ENCODE results near the gene ATP1B3.
"Not testable (repeated sequence)": the region's sequence is repeated elsewhere in the genome, so short reads cannot be mapped to it uniquely, and the experiment has no call there.

Gene ATP1B3

DNA sequence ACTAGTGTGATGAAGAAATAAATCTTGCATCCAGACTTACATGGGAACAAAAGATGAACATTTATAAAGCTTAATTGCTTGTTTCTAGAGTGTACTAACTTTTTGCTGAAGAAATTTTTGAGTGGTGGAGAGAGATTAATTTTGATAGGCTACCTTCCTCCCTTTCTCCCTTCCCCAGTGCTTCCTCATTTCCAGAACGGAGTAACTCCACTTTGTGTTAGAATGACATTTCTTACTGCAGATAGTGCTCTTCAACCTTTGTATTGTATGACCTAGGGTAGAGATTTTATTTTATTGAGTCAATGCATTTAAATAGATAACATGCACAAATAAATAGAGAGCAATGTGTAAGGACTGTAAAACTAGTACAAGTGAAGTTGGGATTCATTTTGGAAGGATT is 1.9 kb downstream of the ATP1B3 start:
- no peak for DNase-seq
- ChIA-PET CTCF (interaction anchor here (0.9 to 2.7 kb wide), 4 partner anchors 16 to 140 kb away, joined by 3 to 8 read pairs (median 6); no protein-coding TSS in a partner anchor), POLR2A (no interaction called here)
- Histone ChIP-seq H3K4me3 (ENCODE audit: control insufficient read depth in 1 of 7, extremely low read depth in 1 of 7, insufficient read depth in 4 of 7, low read depth in 2 of 7, low read length in 6 of 7) (peak overlapping the region in 4 of 7 experiments; percentile 63 to 91 (median 81)), H3K9me3 (ENCODE audit: control extremely low read depth in 1 of 5, control insufficient read depth in 4 of 5, insufficient read depth in 2 of 5, low read depth in 1 of 5, low read length in 4 of 5) (no peaks in the 10 kb centered on the region), H3K36me3 (ENCODE audit: control insufficient read depth in 4 of 4, insufficient read depth in 4 of 4, low read length in 3 of 4) (peaks cover 0 to 11% (median 3%) of the 10 kb centered on the region in 4 experiments), H3K27ac (ENCODE audit: insufficient read depth in 1 of 2, low read depth in 1 of 2, low read length in 2 of 2, poor library complexity in 1 of 2, severe bottlenecking in 2 of 2) (no peak overlapping the region), H3K27me3 (replicated peaks in 2 of 5; ENCODE audit: control insufficient read depth in 4 of 5, insufficient read depth in 5 of 5, low read length in 4 of 5) (no peaks in the 10 kb centered on the region), H3K4me1 (ENCODE audit: control extremely low read depth in 1 of 4, control insufficient read depth in 4 of 4, insufficient read depth in 4 of 4, low read length in 3 of 4) (peaks cover 6 to 32% (median 21%) of the 10 kb centered on the region in 4 experiments)
- no CpG with 5 or more reads among the region's 1 CpG for WGBS (ENCODE audit: insufficient coverage)

DNA sequence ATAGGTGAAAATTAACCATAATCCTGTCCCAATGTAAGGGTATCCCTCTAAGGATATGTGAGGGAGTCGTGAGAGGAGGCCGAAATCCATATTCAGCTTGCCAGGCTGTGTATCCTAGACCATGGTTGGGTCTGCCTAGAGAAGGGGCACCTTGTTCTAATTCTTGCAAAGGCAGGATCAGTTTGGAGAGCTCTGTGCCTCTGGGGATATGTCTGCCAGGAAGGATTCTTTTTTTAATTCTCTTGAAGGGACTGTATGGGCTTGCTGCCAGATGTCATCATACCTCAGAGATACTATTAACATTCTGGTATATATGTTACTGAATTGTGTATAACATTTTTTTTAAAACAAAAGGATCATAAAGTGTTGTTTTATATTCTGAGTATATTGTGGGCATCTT is 2.4 kb downstream of the ATP1B3 start:
- Histone ChIP-seq H3K27me3 (replicated peaks in 2 of 5; ENCODE audit: control insufficient read depth in 4 of 5, insufficient read depth in 5 of 5, low read length in 4 of 5) (no peaks in the 10 kb centered on the region), H3K9me3 (ENCODE audit: control extremely low read depth in 1 of 5, control insufficient read depth in 4 of 5, insufficient read depth in 2 of 5, low read depth in 1 of 5, low read length in 4 of 5) (no peaks in the 10 kb centered on the region), H3K27ac (ENCODE audit: insufficient read depth in 1 of 2, low read depth in 1 of 2, low read length in 2 of 2, poor library complexity in 1 of 2, severe bottlenecking in 2 of 2) (no peak overlapping the region), H3K36me3 (ENCODE audit: control insufficient read depth in 4 of 4, insufficient read depth in 4 of 4, low read length in 3 of 4) (peaks cover 0 to 11% (median 3%) of the 10 kb centered on the region in 4 experiments), H3K4me1 (ENCODE audit: control extremely low read depth in 1 of 4, control insufficient read depth in 4 of 4, insufficient read depth in 4 of 4, low read length in 3 of 4) (peaks cover 6 to 32% (median 21%) of the 10 kb centered on the region in 4 experiments), H3K4me3 (ENCODE audit: control insufficient read depth in 1 of 7, extremely low read depth in 1 of 7, insufficient read depth in 4 of 7, low read depth in 2 of 7, low read length in 6 of 7) (peak overlapping the region in 2 of 7 experiments; percentile 39 to 82)
- DNase-seq = no peak
- POLR2A ChIA-PET = no interaction called here
- WGBS (ENCODE audit: insufficient coverage) = 100% methylated on average over 2 of the region's 2 CpGs
- CTCF ChIA-PET = interaction anchor here (1.4 to 2.7 kb wide), 3 partner anchors 15 to 140 kb away, joined by 6 to 8 read pairs (median 7); no protein-coding TSS in a partner anchor

DNA sequence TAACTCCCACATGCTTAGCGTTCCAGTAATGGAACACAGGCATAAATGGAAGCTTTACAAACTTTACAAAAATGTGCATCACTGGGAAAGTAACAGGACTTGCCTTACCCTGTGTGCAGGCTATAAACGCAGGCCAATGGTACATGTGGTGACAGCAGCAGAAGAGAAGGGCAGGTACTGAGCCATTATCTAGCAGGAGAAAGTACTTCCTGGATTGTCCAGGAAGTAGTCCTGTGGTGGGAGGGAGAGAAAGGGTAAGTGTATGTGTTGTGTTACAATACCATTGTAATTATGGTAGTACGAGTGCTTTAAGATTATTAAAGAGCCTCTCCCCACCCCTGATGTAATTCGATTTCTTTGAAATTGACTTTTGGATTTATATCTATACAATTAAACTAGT is 5.3 kb downstream of the ATP1B3 start:
- H3K27me3 ChIP-seq (replicated peaks in 2 of 5; ENCODE audit: control insufficient read depth in 4 of 5, insufficient read depth in 5 of 5, low read length in 4 of 5) = no peaks in the 10 kb centered on the region
- POLR2A ChIA-PET = no interaction called here
- H3K4me1 ChIP-seq (ENCODE audit: control extremely low read depth in 1 of 4, control insufficient read depth in 4 of 4, insufficient read depth in 4 of 4, low read length in 3 of 4) = peaks cover 6 to 25% (median 18%) of the 10 kb centered on the region in 4 experiments
- H3K9me3 ChIP-seq (ENCODE audit: control extremely low read depth in 1 of 5, control insufficient read depth in 4 of 5, insufficient read depth in 2 of 5, low read depth in 1 of 5, low read length in 4 of 5) = no peaks in the 10 kb centered on the region
- peak overlapping the region in 1 of 7 experiments; percentile 5 for H3K4me3 ChIP-seq (ENCODE audit: control insufficient read depth in 1 of 7, extremely low read depth in 1 of 7, insufficient read depth in 4 of 7, low read depth in 2 of 7, low read length in 6 of 7)
- peaks cover 0 to 19% (median 5%) of the 10 kb centered on the region in 4 experiments for H3K36me3 ChIP-seq (ENCODE audit: control insufficient read depth in 4 of 4, insufficient read depth in 4 of 4, low read length in 3 of 4)
- H3K27ac ChIP-seq (ENCODE audit: insufficient read depth in 1 of 2, low read depth in 1 of 2, low read length in 2 of 2, poor library complexity in 1 of 2, severe bottlenecking in 2 of 2) = no peak overlapping the region
- DNase-seq = no peak
- CTCF ChIA-PET = interaction anchor here (1.3 kb wide), 1 partner anchor 12 kb away, joined by 3 read pairs; no protein-coding TSS in a partner anchor
- 90% methylated on average over 1 of the region's 4 CpGs for WGBS (ENCODE audit: insufficient coverage)

DNA sequence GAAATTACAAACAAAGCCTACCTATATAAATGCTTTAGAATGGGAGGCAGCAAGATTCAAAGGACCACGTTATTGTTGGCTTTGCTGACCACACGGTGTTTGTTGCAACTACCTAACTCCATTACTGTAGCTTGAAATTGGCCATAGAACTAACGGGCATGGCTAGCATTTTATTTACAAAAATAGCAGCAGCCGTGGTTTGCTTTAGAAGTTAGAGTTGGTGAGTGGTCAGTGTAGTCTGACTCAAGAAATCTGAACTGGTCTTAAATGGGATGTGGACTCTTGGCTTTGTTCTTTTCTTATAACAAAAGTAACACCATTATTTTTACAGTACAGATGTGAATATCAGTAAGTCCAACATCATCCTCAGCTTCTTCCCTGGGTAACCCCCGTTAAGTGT is 10.6 kb downstream of the ATP1B3 start:
- Histone ChIP-seq H3K27me3 (replicated peaks in 2 of 5; ENCODE audit: control insufficient read depth in 4 of 5, insufficient read depth in 5 of 5, low read length in 4 of 5) (no peaks in the 10 kb centered on the region), H3K27ac (ENCODE audit: insufficient read depth in 1 of 2, low read depth in 1 of 2, low read length in 2 of 2, poor library complexity in 1 of 2, severe bottlenecking in 2 of 2) (no peak overlapping the region), H3K4me1 (ENCODE audit: control extremely low read depth in 1 of 4, control insufficient read depth in 4 of 4, insufficient read depth in 4 of 4, low read length in 3 of 4) (no peaks in the 10 kb centered on the region), H3K36me3 (ENCODE audit: control insufficient read depth in 4 of 4, insufficient read depth in 4 of 4, low read length in 3 of 4) (peaks cover 3 to 18% (median 5%) of the 10 kb centered on the region in 4 experiments), H3K9me3 (ENCODE audit: control extremely low read depth in 1 of 5, control insufficient read depth in 4 of 5, insufficient read depth in 2 of 5, low read depth in 1 of 5, low read length in 4 of 5) (no peaks in the 10 kb centered on the region), H3K4me3 (ENCODE audit: control insufficient read depth in 1 of 7, extremely low read depth in 1 of 7, insufficient read depth in 4 of 7, low read depth in 2 of 7, low read length in 6 of 7) (no peak overlapping the region)
- no peak for DNase-seq
- ChIA-PET POLR2A (no interaction called here), CTCF (interaction anchor here (0.6 to 3.4 kb wide), 4 partner anchors 10 to 26 kb away, joined by 3 to 15 read pairs (median 4); partner anchors contain the start of gene ATP1B3)
- no CpG with 5 or more reads among the region's 5 CpGs for WGBS (ENCODE audit: insufficient coverage)

DNA sequence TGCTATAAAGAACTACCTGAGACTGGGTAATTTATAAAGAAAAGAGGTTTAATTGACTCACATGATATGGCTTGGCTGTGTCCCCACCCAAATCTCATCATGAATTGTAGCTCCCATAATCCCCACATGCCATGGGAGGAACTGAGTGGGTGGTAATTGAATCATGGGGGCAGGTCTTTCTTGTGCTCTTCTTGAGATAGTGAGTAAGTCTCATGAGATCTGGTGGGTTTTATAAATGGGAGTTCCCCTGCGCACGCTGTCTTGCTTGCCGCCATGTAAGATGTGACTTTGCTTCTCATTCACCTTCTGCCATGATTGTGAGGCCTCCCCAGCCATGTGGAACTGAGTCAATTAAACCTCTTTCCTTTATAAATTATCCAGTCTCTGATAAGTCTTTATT is 12.1 kb downstream of the ATP1B3 start:
- DNase-seq; H3K9me3 ChIP-seq (ENCODE audit: control extremely low read depth in 1 of 5, control insufficient read depth in 4 of 5, insufficient read depth in 2 of 5, low read depth in 1 of 5, low read length in 4 of 5); H3K27ac ChIP-seq (ENCODE audit: insufficient read depth in 1 of 2, low read depth in 1 of 2, low read length in 2 of 2, poor library complexity in 1 of 2, severe bottlenecking in 2 of 2); H3K4me1 ChIP-seq (ENCODE audit: control extremely low read depth in 1 of 4, control insufficient read depth in 4 of 4, insufficient read depth in 4 of 4, low read length in 3 of 4); H3K4me3 ChIP-seq (ENCODE audit: control insufficient read depth in 1 of 7, extremely low read depth in 1 of 7, insufficient read depth in 4 of 7, low read depth in 2 of 7, low read length in 6 of 7); H3K27me3 ChIP-seq (replicated peaks in 2 of 5; ENCODE audit: control insufficient read depth in 4 of 5, insufficient read depth in 5 of 5, low read length in 4 of 5); POLR2A ChIA-PET: not testable (repeated sequence)
- 100% methylated on average over 3 of the region's 3 CpGs for WGBS (ENCODE audit: insufficient coverage)
- H3K36me3 ChIP-seq (ENCODE audit: control insufficient read depth in 4 of 4, insufficient read depth in 4 of 4, low read length in 3 of 4) = peaks cover 0 to 14% (median 4%) of the 10 kb centered on the region in 4 experiments
- CTCF ChIA-PET = interaction anchor here (0.7 kb wide), 1 partner anchor 8 kb away, joined by 3 read pairs; no protein-coding TSS in a partner anchor

DNA sequence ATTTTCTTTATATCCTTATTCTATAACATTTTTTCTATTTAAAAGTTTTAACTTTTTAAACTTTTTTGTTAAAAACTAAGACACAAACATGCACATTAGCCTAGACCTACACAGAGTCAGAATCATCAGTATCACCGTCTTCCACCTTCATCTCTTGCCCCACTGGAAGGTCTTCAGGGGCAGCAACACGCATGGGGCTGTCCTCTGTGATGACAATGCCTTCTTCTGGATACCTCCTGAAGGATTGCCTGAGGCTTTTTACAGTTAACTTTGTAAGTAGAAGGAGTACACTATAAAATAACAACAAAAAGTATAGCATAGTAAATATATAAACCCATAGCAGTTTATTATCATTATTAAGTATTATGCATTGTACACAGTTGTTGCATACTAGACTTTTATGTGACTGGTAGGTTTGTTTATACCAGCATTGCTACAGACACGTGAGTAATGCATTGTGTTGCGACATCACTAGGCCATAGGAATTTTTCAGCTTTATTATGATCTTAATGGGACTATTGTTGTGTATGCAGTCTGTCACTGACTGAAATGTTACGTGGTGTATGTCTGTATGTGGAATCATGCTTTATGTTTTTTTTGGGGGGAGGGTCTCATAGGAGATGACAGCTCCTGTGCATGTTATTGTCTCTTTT is 18.2 kb downstream of the ATP1B3 start:
- H3K36me3 ChIP-seq (ENCODE audit: control insufficient read depth in 4 of 4, insufficient read depth in 4 of 4, low read length in 3 of 4) = peaks cover 4 to 18% (median 10%) of the 10 kb centered on the region in 4 experiments
- H3K27ac ChIP-seq (ENCODE audit: insufficient read depth in 1 of 2, low read depth in 1 of 2, low read length in 2 of 2, poor library complexity in 1 of 2, severe bottlenecking in 2 of 2) = no peak overlapping the region
- H3K4me1 ChIP-seq (ENCODE audit: control extremely low read depth in 1 of 4, control insufficient read depth in 4 of 4, insufficient read depth in 4 of 4, low read length in 3 of 4) = no peaks in the 10 kb centered on the region
- H3K4me3 ChIP-seq (ENCODE audit: control insufficient read depth in 1 of 7, extremely low read depth in 1 of 7, insufficient read depth in 4 of 7, low read depth in 2 of 7, low read length in 6 of 7) = no peak overlapping the region
- POLR2A ChIA-PET = interaction anchor here (0.8 kb wide), 2 partner anchors 9 to 78 kb away, joined by 3 to 5 read pairs; no protein-coding TSS in a partner anchor
- peaks cover 2 to 6% (median 5%) of the 10 kb centered on the region in 5 experiments for H3K9me3 ChIP-seq (ENCODE audit: control extremely low read depth in 1 of 5, control insufficient read depth in 4 of 5, insufficient read depth in 2 of 5, low read depth in 1 of 5, low read length in 4 of 5)
- WGBS (ENCODE audit: insufficient coverage) = 100% methylated on average over 2 of the region's 5 CpGs
- DNase-seq = no peak
- CTCF ChIA-PET = interaction anchor here (0.8 to 2.6 kb wide), 3 partner anchors 10 to 16 kb away, joined by 4 to 7 read pairs (median 5); no protein-coding TSS in a partner anchor
- H3K27me3 ChIP-seq (replicated peaks in 2 of 5; ENCODE audit: control insufficient read depth in 4 of 5, insufficient read depth in 5 of 5, low read length in 4 of 5) = no peaks in the 10 kb centered on the region

DNA sequence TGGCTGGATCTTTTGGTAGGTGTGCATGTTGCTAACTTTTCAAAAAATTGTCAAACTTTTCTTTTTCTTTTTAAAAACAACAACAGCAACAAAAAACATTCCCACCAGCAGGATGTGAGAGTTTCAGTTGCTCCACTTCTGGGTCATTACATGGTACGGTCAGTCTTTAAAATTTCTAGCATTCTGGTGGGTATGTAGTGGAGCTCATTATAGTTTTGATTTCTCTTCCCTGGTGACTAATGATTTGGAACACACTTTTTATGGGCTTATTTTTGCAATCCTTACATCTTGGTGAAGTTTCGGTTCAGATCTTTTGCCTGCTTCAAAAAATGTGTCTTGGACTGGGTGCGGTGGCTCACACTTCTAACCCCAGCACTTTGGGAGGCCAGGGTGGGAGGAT is 19.3 kb downstream of the ATP1B3 start:
- Histone ChIP-seq H3K4me1 (ENCODE audit: control extremely low read depth in 1 of 4, control insufficient read depth in 4 of 4, insufficient read depth in 4 of 4, low read length in 3 of 4) (no peaks in the 10 kb centered on the region), H3K9me3 (ENCODE audit: control extremely low read depth in 1 of 5, control insufficient read depth in 4 of 5, insufficient read depth in 2 of 5, low read depth in 1 of 5, low read length in 4 of 5) (peaks cover 4 to 16% (median 13%) of the 10 kb centered on the region in 5 experiments), H3K4me3 (ENCODE audit: control insufficient read depth in 1 of 7, extremely low read depth in 1 of 7, insufficient read depth in 4 of 7, low read depth in 2 of 7, low read length in 6 of 7) (no peak overlapping the region), H3K27ac (ENCODE audit: insufficient read depth in 1 of 2, low read depth in 1 of 2, low read length in 2 of 2, poor library complexity in 1 of 2, severe bottlenecking in 2 of 2) (no peak overlapping the region), H3K36me3 (ENCODE audit: control insufficient read depth in 4 of 4, insufficient read depth in 4 of 4, low read length in 3 of 4) (peaks cover 4 to 24% (median 14%) of the 10 kb centered on the region in 4 experiments), H3K27me3 (replicated peaks in 2 of 5; ENCODE audit: control insufficient read depth in 4 of 5, insufficient read depth in 5 of 5, low read length in 4 of 5) (no peaks in the 10 kb centered on the region)
- CTCF ChIA-PET = interaction anchor here (1.4 kb wide), 1 partner anchor 33 kb away, joined by 4 read pairs; no protein-coding TSS in a partner anchor
- no peak for DNase-seq
- POLR2A ChIA-PET = no interaction called here
- WGBS (ENCODE audit: insufficient coverage) = 90% methylated on average over 2 of the region's 3 CpGs
